Type B pancreatic cell (in vitro differentiated cells): ENCODE results near the gene SLC29A2. TPM values are rescaled to one million over a fixed set of nuclear protein-coding genes. Genes with fewer than 3 reads are reported as not detected.

ENCODE experiments used
- DNase-seq: peaks from one replicate; pipeline ENCODE4 v3.0.0; 2021; ENCODE audit warnings: mixed read lengths; ENCODE audit not compliant: unreplicated experiment; ENCODE audit errors: extremely low spot score
- H3K27ac Mint-ChIP-seq: 2 replicates; pipeline ENCODE4 v1.8.0; 2021; ENCODE audit warnings: mild to moderate bottlenecking, mixed read lengths
- H3K27me3 Mint-ChIP-seq: 2 replicates; pipeline ENCODE4 v1.8.0; 2021; ENCODE audit warnings: mixed read lengths
- H3K36me3 Mint-ChIP-seq: 2 replicates; pipeline ENCODE4 v1.8.0; 2021; ENCODE audit warnings: mixed read lengths
- H3K4me1 Mint-ChIP-seq: one replicate; pipeline ENCODE4 v1.8.0; 2021; ENCODE audit warnings: mixed read lengths; ENCODE audit not compliant: unreplicated experiment
- H3K4me3 Mint-ChIP-seq: 2 replicates; pipeline ENCODE4 v1.8.0; 2021; ENCODE audit warnings: mild to moderate bottlenecking, mixed read lengths
- H3K9me3 Mint-ChIP-seq: 2 replicates; pipeline ENCODE4 v1.8.0; 2021; ENCODE audit warnings: mixed read lengths
- CTCF ChIP-seq: fragments of 200-600 bp; sonication (generic); conservative IDR thresholded peaks from 2 replicates; pipeline ENCODE4 v1.5.0; 2021; ENCODE audit warnings: antibody characterized with exemption, mild to moderate bottlenecking
- total RNA-seq: library from RNA; stranded (reverse); gene quantifications from 2 replicates; pipeline ENCODE4 v1.2.1, GENCODE V29; 2021; ENCODE audit warnings: low replicate concordance

SLC29A2 gene
- total RNA-seq, 1 donor from 2014 or later: 22.2 TPM

- Mint-ChIP-seq H3K36me3 (no peaks in the 10 kb centered on the region), H3K9me3 (no peaks in the 10 kb centered on the region), H3K4me3 (no peak overlapping the region), H3K27me3 (peaks cover 49% of the 10 kb centered on the region), H3K4me1 (peaks cover 8% of the 10 kb centered on the region), H3K27ac (no peak overlapping the region)
- TF ChIP-seq CTCF: no peak
- no peak for DNase-seq
These were observed 39.8 kb upstream of the SLC29A2 start for GRCh38 chr11:66411323-66411722.

GRCh38 chr11:66410191-66410590 lies 38.6 kb upstream of the SLC29A2 start:
- no peak for TF ChIP-seq CTCF
- DNase-seq: no peak
- H3K27ac Mint-ChIP-seq: no peak overlapping the region
- no peaks in the 10 kb centered on the region for H3K36me3 Mint-ChIP-seq
- H3K9me3 Mint-ChIP-seq: no peaks in the 10 kb centered on the region
- no peak overlapping the region for H3K4me3 Mint-ChIP-seq
- H3K27me3 Mint-ChIP-seq: peaks cover 51% of the 10 kb centered on the region
- peaks cover 8% of the 10 kb centered on the region for H3K4me1 Mint-ChIP-seq

- Mint-ChIP-seq H3K4me3 (no peak overlapping the region), H3K27me3 (peaks cover 51% of the 10 kb centered on the region), H3K27ac (no peak overlapping the region), H3K36me3 (no peaks in the 10 kb centered on the region), H3K9me3 (no peaks in the 10 kb centered on the region), H3K4me1 (peaks cover 8% of the 10 kb centered on the region)
- TF ChIP-seq CTCF: no peak
- no peak for DNase-seq
These were observed 37.7 kb upstream of the SLC29A2 start for GRCh38 chr11:66409226-66409625.

GRCh38 chr11:66408488-66409214 lies 37.1 kb upstream of the SLC29A2 start:
- Mint-ChIP-seq H3K36me3 (no peaks in the 10 kb centered on the region), H3K4me3 (peak overlapping the region; percentile 86), H3K27ac (peak overlapping the region; percentile 46), H3K9me3 (no peaks in the 10 kb centered on the region), H3K27me3 (peaks cover 51% of the 10 kb centered on the region), H3K4me1 (peaks cover 8% of the 10 kb centered on the region)
- peak; percentile 100 for TF ChIP-seq CTCF
- DNase-seq: peak; percentile 96

GRCh38 chr11:66407651-66408050 lies 36.1 kb upstream of the SLC29A2 start:
- peaks cover 8% of the 10 kb centered on the region for H3K4me1 Mint-ChIP-seq
- H3K36me3 Mint-ChIP-seq: no peaks in the 10 kb centered on the region
- H3K9me3 Mint-ChIP-seq: no peaks in the 10 kb centered on the region
- peaks cover 54% of the 10 kb centered on the region for H3K27me3 Mint-ChIP-seq
- no peak overlapping the region for H3K4me3 Mint-ChIP-seq
- no peak for TF ChIP-seq CTCF
- no peak overlapping the region for H3K27ac Mint-ChIP-seq
- DNase-seq: no peak

GRCh38 chr11:66393954-66394353 lies 22.4 kb upstream of the SLC29A2 start:
- no peaks in the 10 kb centered on the region for H3K4me1 Mint-ChIP-seq
- no peak overlapping the region for H3K4me3 Mint-ChIP-seq
- H3K27ac Mint-ChIP-seq: no peak overlapping the region
- no peak for TF ChIP-seq CTCF
- no peaks in the 10 kb centered on the region for H3K36me3 Mint-ChIP-seq
- H3K27me3 Mint-ChIP-seq: peaks cover 24% of the 10 kb centered on the region
- no peaks in the 10 kb centered on the region for H3K9me3 Mint-ChIP-seq
- no peak for DNase-seq
